Middle frontal gyrus (tissue), 1 donor: ENCODE measurements around the gene PRKG2.

Experiments
- DNase-seq: peaks from one replicate; pipeline ENCODE4 v3.0.0-alpha.2; 2015; ENCODE audit warnings: low spot score; ENCODE audit errors: extremely low spot score

The PRKG2 gene

GRCh38 chr4:81040012-81040659 is 174.9 kb downstream of the PRKG2 start:
- DNase-seq, result peak; percentile 13

- DNase-seq, result no peak
Observed at GRCh38 chr4:81039351-81039972, 175.6 kb downstream of the PRKG2 start.

GRCh38 chr4:81038636-81039350 is 176.2 kb downstream of the PRKG2 start:
- DNase-seq, result no peak
